HG03097 (cell line): Measurements from ENCODE around the gene RHOF.
"Not testable (repeated sequence)": the region's sequence is repeated elsewhere in the genome, so short reads cannot be mapped to it uniquely, and the experiment has no call there.

Source experiments
- ATAC-seq: cut with Tn5 transposase; IDR thresholded peaks from one replicate; pipeline ENCODE4 v1.9.1; 2021; ENCODE audit not compliant: unreplicated experiment, low FRiP score

The RHOF gene

DNA sequence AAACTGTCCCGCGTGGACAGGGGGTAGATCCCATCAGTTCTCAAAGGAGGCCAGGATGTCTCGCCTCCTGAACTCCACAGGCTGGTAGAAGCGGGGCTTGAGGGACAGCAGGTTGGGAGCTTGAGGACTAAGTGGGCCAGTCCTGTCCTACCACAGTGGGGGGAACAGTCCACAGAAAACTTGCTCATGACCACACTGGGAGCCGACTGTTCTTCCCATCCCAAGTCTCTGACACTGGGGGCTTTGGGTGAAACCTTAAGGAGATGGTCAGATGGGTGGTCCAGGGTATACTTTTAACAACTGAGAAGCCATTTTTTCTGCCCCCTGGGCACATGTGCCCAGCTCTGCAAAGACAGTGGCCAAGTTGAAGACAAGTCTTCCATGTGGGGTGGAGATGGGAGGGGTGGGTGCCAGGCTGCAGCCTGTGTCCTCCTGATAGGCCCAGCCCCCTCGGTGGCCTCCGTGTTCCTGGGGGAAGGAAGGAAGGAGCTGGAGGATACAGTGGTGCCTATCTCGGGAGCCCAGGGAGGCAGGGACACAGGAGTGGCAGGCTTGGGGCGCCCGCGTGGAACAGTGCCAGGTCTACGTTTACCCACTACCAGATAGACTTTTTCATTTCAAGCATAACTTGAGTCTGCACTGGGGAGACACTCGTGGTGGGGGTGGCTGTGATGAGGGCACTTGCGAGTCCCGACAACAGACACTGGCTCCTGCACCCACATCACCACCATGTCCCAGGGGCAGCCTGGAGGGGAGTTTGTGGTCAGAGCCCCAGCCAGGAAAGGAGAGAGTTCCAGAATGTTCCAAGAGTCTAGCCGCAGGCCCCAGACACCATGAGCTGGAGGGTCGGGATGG, 14.7 kb downstream of the RHOF start:
- ATAC-seq: no peak

DNA sequence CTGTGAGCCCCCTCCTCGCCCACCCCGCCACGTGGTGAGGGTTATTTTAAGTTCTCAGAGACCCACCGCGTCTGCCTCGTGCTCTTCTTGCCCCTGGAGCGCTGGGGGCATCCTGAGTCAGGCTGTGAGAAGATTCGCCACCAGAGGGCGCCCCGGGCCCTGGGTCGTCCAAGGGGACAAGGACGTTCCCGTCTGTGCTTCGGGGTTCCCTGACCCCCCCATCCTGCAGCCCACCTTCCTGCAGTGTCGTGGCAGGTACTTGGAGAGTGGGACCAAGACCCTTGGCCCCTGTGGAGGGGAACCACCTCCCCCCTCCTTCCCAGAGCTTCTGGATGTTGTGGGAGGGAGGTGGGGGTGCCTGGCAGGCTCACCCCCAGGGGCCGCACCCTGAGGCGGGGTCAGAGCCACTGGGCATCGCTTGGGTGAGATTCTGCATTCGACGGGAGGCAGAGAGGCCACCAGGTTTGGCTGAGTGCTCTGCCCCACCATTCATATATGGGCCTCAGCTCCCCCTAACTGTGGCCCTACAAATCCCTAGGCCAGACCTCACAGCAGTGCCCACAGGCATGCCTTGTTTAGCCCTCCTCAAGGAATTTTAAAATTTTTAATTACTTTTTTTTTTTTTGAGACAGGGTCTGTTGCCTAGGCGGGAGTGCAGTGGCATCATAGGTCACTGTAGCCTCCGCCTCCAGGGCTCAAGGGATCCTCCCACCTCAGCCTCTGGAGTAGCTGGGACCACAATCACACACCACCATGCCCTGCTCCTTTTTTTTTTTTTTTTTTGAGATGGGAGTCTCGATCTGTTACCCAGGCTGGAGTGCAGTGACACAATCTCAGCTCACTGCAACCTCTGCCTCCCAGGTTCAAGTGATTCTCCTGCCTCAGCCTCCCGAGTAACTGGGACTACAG, 17.0 kb downstream of the RHOF start:
- ATAC-seq: no peak

DNA sequence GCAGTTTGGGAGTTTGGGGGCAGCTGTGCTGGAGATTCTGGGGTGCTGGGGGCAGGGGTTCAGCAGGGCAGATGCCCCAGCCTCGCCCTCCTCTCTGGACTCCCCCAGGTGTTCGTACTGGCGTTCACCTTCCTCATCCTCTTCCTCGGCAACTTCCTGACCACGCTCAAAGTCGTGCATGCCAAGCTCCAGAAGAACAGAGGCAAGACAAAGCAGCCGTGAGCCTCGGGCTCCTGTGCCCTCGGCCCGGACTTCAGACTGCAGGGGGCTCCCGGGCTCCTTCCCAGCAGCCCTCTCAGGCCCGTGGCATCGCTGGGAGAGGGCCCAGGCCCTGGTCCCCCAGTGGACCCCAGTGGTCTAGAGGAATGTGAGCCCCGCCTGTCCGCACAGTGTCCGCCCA, 18.0 kb downstream of the RHOF start:
- no peak for ATAC-seq

DNA sequence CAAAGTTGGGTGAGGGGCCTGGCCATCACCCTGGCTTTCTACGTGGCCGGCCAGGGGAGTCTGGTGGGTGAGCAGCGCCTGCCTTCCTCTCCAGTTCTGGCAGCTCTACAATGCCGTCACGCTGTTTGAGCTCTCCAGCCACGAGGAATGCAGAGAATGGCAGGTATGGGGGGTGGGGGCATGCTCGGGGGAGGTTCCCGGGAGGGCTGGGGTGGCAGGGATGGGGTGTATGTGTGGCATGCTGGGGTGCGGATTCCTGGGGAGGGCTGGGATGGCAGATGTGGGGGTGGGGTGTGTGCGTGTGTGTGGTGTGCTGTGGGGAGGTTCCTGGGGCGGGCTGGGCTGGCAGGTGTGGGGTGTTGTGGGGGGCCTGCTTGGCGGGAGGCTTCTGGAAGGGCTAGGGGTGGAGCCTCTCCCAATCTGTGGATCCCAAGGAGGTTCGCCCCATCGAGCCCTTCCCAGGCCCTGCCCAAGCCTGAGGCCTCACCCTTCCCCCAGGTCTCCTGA, 18.5 kb downstream of the RHOF start:
- ATAC-seq: no peak

DNA sequence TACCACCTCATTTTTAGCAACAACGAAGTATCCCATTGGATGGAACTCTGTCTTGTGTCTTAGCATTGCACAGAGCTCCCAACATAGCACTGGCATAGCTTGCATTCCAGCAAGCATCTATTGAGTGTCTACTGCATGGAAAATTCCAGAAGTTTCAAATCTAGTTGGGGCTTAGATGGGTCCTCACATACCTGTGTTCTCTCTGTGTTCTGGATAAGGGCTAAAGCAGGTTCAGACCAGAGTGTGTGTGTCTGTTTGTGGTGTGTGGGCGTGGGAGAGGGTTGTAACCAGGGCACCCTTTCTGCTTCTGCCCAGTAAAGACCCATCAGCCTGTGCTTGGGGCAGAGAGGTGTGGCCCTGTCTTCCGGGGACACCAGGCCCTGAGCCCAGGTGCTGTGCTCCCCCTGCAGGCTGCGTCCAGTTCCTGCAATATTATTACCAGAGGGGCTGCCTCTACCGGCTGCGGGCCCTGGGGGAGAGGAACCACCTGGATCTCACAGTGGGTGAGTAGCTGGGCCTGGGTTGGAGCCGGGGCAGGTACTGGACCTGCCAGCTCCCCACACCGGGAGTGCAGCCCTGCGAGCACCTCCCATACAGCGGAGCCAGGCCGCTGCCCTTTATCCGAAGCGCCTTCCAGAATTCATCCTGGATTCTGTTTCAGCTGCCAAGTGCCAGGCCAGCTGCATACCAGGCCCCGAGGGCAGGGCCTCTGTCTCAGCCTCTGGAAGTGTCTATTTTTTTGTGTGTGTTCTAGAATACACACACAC, 20.3 kb downstream of the RHOF start:
- ATAC-seq: no peak

DNA sequence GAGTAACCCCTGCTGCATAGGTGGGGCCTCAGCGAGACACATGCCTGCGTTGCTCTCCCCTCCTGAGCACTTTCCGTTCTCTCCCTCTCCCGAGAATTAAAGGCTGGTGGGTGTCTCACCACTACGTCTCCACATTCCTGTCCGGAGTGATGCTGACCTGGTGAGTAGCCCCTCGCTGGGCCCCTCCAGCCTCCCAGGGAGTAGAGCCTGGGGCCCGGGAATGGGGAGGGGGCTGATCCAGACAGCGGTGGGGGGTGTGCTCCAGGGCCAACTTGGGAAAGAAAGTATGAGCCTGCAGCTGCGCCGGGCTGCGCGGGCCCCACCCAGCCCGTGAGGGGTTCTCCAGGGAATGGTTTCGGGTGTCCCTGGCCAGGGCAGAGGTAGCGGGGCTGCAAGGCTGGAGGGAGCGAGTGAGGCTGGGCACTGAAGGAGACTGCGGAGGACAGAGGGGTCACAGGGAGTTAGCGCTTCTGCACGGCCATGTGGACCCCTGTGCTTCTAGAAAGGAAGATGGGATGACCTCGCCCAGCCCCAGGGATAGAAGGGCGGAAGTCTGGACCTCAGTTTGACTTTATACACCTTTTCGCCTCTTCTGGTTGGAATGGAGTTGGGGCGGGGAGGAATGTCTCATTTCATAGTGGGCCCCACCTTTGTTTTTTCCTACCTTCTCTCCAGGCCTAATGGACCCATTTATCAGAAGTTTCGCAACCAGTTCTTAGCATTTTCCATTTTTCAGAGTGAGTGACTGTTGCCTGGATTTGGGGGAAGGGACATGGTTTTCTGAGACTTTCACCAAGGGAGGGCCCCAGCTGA, 22.5 kb downstream of the RHOF start:
- no peak for ATAC-seq

DNA sequence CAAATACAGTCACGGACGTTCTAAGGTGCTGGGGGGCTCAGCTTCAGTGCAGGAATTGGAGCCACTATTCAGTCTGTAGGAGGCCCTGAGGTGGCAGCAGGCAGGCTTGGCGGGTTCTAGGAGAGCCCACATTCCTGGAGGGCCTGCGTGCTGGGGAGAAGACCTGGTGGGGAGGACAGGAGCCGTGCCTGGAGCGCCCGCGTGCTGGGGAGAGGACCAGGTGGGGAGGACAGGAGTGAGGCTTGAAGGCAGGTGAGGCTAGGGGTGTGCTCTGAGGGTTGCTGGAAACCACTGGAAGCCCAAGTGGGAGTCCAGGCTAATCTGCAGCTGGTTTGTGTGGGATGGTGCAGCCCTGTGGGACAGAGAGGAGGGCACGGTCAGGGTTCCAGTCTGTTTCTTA, 23.1 kb downstream of the RHOF start:
- no peak for ATAC-seq

DNA sequence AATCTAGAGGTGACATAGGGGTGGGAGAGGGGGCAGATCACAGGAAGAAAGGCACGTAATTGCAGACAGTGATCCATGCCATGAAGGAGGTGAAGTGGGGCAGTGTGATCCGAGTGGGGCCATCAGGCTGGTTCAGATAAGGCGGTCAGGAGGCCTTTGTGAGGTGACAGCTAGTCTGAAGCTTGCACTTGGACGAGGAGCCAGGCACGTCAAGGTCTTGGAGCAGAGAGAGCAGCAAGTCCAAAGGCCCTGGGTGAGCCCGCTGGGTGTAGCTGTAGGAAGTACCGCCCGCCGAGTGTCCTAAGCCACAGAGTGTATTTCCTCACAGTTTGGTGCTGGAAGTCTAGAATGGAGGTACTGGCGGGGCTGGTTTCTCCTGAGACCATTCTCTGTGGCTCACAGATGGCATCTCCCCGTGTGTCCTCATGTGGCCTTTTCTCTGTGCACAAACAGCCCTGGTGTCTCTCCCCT, 23.6 kb downstream of the RHOF start:
- no peak for ATAC-seq

DNA sequence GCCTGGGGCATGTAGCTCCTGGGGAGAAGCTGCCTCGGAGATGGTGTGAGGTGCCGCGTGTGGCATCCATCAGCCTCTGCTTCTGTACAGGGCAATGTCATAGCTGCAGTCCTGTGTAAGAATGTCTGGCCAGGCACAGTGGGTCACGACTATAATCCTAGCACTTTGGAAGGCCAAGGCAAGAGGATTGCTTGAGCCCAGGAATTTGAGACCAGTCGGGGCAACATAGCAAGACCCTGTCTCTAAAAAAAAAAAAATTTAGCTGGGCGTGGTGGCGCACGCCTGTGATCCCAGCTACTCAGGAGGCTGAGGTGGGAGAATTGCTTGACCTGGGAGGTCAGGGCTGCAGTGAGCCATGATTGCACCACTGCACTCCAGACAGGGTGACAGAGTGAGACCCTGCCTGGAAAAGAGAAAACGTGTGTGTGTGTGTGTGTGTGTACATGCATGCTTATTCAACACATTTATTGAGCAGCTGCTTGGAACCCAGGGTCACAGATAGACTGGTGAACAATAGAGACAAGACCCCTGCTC, 24.1 kb downstream of the RHOF start:
- ATAC-seq: no peak

DNA sequence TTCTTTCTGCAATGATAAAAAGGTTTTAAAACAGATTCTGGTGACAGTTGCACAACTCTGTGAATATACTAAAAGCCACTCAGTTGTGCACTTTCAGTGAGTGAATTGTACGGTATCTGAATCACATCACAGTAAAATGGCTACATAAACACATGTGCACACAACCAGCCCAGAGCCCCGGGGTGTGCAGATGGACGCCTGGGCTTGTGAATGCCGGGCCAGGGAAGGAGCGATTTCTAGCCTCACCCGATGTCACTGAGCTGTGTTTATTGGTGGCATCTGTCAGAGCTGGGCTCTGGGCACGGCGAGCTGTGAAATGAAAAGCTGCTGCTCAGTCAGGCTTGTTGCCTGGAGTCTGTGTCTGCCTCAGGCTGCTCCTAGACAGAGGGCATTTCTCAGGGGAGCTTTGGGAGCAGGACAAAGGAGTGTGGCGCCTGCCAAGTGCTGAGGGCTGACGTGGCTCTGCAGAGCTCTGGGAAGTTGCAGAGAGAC, 25.9 kb downstream of the RHOF start:
- ATAC-seq: no peak

DNA sequence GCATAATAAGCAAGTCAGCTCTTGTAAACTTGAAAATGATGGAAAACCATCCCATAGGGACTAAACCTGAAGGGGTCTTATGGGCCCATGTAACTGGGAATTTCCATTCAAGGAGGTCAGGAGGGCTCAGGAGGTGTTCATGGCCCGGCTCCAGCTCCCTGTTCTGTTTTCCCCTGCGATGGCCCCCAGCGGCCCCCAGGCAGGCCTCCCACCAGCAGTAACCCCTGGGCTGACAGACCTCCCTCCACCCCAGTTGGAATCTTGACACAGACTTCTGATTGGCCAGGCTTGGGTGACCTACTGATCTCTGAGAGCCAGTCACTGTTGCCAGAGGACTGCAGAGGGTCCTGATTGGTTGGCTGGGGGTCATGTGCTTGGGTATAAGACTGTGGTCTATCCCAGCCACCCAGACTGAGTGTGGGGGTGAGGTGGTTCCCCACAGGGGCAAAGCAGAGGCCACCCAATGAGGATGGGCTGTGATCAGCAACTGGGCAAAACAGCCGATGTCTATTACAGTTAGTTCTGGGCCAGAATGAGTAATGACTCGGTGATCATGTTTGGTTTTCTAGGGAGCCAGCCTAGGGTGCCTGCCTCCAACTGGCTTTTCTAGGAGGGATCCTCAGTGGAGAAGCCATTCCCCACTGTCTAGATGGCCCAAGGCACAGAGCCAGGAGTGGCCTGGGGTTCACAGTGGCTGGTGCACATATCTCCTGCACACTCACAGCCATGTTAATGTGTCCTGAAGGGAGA, 27.0 kb downstream of the RHOF start:
- ATAC-seq: no peak

DNA sequence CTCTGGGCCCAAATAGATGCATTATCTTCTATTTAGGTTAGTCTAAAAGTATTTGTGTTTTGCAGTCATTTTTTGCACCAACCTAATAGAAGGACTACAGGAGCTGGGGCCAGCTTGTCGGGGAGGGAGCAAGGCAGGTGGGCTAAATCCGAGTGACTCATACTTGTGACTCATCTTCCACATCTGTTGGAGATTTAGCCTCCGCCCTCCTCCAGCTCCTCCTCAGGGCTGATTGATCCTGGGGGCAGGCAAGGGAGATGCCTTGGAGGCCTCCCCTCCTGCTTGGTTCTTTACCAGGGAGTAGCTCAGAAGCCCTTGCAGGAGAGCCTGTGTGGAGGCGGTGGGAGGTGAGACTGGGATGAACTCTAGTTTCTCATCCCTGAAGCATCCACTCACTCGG, 27.9 kb downstream of the RHOF start:
- ATAC-seq: no peak

DNA sequence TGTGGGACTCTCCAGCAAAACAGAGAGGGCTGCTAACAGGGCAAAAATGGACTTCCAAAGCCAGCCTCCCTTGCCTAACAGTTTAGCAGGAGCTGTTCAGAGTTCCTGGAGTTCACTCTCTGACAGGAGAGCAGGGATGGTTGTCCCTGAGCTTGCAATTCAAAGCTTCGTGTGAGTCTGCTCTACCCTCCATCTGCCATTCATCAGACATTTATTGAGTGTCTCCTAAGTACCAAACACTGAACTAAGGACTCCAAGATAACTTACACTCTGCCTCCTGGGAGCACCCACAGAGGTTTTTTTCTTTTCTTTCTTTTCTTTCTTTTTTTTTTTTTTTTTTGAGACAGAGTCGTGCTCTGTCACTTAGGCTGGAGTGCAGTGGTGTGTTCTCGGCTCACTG, 28.7 kb downstream of the RHOF start:
- no peak for ATAC-seq

DNA sequence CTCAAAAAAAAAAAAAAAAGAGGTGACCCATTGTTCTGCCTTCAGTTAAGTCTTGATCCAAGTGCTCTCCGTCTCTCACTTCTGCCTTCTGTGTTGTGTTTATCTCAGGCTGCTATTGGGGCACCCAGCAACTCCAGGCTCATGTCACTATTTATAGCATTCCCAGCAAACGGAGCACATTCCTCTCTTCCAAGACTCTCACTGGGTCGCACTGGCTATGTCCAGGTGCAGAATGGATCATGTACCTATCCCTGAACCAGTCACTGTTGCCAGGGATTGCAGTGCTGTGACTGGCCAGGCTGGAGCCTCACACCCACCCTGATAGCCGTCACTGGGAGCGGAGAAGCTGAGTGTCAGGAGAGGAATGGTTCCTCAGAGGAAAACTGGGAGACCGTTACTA, 31.2 kb downstream of the RHOF start:
- ATAC-seq: no peak

DNA sequence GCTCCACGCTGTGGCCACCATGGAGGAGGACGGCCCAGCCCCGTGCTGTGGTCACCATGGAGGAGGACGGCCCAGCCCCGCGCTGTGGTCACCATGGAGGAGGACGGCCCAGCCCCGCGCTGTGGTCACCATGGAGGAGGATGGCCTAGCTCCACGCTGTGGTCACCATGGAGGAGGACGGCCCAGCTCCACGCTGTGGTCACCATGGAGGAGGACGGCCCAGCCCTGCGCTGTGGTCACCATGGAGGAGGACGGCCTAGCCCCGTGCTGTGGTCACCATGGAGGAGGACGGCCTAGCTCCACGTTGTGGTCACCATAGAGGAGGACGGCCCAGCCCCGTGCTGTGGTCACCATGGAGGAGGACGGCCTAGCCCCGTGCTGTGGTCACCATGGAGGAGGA, 35.0 kb downstream of the RHOF start:
- ATAC-seq: not testable (repeated sequence)

DNA sequence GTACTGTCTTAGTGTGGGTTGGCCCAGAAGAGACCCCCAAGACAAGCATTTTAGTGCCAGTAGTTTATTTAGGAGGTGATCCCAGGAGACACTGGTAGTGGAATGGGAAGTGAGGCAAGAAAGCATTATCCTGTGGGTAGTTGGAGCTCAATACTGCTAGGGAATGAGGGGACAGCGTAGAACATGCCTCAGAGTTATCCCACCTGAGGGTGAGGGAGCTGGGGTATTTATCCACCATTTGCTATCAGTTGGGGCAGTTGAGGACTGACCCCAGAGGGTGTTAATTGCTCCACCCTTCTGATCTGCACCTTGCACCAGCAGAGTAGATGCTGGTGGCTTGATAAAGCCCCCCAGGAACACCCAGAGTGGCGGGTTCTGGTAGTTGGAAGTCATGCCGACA, 37.9 kb downstream of the RHOF start:
- ATAC-seq: no peak

DNA sequence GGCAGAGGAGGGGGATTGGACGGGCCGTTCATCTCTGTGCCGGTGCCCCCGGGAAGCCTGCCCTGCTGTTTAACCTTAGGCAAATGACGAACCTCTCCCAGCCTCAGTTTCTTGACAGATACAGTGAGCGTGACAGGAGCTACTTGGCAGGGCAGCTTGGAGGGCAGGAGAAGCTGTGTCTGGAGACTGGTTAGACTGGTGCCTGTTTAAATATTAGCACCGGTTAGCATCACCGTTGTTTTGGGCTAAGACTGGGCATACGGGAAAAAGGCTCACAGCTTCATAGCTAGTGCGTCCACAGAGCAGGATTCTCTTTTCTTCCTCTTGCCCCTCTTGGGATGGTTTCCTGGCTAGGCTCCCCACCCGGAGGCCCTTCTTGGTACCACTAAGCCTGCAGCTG, 38.7 kb downstream of the RHOF start:
- ATAC-seq: no peak

DNA sequence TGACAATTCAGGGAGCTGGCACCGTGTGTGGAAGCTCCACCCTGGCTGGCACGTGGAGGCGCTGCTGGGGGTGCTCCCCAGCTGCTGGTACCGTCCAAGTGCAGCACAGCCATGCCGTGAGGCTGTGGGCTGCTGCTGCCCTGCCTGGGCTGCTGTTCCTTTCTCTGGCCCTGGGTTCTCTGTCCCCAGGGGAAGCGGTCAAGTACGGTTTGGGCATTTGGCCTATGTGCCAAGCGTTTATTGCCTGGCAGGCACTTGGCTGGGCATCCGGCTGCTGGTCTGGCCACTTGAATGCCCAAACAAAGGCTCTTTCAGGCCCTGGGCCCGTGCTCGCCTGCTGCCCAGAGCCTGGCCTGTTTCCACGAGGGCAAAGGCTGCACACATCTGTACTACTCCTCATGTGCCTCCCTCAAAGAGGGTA, 39.6 kb downstream of the RHOF start:
- ATAC-seq: no peak
